Measurements from ENCODE around the gene SMIM31. TPM values are rescaled to one million over a fixed set of nuclear protein-coding genes. Genes with fewer than 3 reads are reported as not detected.

Gene SMIM31
- total RNA-seq, 4 donors from 2014 or later: not detected

GRCh38 chr4:164768516-164768915 is 14.6 kb downstream of the SMIM31 start:
- no peaks in the 10 kb centered on the region for H3K36me3 ChIP-seq
- no peak overlapping the region for H3K27ac ChIP-seq
- WGBS: 39% methylated on average over 5 of the region's 5 CpGs
- H3K9me3 ChIP-seq: no peaks in the 10 kb centered on the region
- TF ChIP-seq CTCF (IDR thresholded peaks at IDR 0.05) (peak in 1 of 2 donors; percentile 19), POLR2A (IDR thresholded peaks at IDR 0.05) (no peak), POLR2AphosphoS5 (IDR thresholded peaks at IDR 0.05) (no peak), EP300 (IDR thresholded peaks at IDR 0.05) (no peak)
- no peak for DNase-seq (ENCODE audit: low spot score in 2 of 2)
- no peak overlapping the region for H3K4me3 ChIP-seq
- no peaks in the 10 kb centered on the region for H3K4me1 ChIP-seq
- H3K27me3 ChIP-seq: no peaks in the 10 kb centered on the region

DNA sequence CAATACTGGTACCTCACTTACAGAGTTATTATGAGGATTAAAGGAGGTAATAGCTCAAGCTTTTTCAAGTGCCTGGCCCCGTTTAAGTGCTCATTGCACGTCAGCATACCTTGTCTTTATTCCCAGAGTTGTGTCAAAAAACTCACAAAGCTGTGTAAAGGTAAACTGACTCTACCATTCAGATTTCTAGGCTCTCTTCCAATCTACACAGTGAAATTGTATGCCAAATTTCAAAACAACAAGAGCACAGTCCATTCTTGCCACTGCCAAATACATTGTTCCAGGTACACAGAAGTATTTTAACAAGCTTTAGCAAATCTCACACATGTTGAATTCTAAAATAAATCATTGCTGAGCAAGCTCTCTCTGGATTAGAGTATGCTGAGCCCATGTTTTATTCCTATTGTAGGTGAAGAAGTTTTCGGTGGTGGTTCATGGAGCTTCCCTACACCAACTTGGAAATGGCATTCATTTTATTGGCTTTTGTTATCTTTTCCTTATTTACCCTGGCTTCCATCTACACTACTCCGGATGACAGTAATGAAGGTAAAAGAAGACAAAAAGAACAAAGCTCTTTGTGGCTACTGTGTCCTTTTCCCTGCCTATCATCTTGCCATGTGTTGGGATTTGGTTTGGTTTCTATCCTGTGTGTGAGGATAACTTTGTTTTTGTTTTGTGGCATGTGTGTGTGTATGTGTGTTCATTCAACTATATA is 16.2 kb downstream of the SMIM31 start:
- Histone ChIP-seq H3K36me3 (no peaks in the 10 kb centered on the region), H3K27me3 (no peaks in the 10 kb centered on the region), H3K4me1 (no peaks in the 10 kb centered on the region), H3K9me3 (no peaks in the 10 kb centered on the region), H3K4me3 (no peak overlapping the region), H3K27ac (no peak overlapping the region)
- no peak for DNase-seq (ENCODE audit: low spot score in 2 of 2)
- WGBS: 68% methylated on average over 4 of the region's 4 CpGs
- TF ChIP-seq EP300 (IDR thresholded peaks at IDR 0.05) (no peak), CTCF (IDR thresholded peaks at IDR 0.05) (no peak), POLR2AphosphoS5 (IDR thresholded peaks at IDR 0.05) (no peak), POLR2A (IDR thresholded peaks at IDR 0.05) (no peak)

- Histone ChIP-seq H3K9me3 (no peaks in the 10 kb centered on the region), H3K27ac (no peak overlapping the region), H3K27me3 (no peaks in the 10 kb centered on the region), H3K4me3 (no peak overlapping the region), H3K36me3 (no peaks in the 10 kb centered on the region), H3K4me1 (no peaks in the 10 kb centered on the region)
- TF ChIP-seq EP300 (IDR thresholded peaks at IDR 0.05) (no peak), POLR2A (IDR thresholded peaks at IDR 0.05) (no peak), POLR2AphosphoS5 (IDR thresholded peaks at IDR 0.05) (no peak), CTCF (IDR thresholded peaks at IDR 0.05) (no peak)
- 66% methylated on average over 5 of the region's 5 CpGs for WGBS
- DNase-seq (ENCODE audit: low spot score in 2 of 2): no peak
Observed at GRCh38 chr4:164771088-164771487, 17.2 kb downstream of the SMIM31 start.

DNA sequence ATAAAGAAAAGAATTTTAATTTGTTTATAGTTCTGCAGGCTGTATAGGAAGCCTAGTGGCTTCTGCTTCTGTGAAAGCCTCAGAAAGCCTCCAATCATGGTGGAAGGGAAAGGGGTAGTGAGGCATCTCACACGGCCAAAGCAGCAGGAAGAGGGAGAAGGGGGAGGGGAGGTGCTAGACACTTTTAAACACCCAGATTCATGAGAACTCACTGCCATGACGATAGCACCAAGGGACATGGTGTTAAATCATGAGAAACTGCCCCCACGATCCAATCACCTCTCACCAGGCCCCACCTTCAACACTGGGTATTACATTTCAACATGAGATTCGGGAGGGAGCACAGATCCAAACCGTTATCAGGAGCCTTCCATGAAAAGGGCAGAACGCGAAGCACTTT is 18.1 kb downstream of the SMIM31 start:
- 77% methylated on average over 7 of the region's 7 CpGs for WGBS
- no peak for DNase-seq (ENCODE audit: low spot score in 2 of 2)
- H3K4me1 ChIP-seq: no peaks in the 10 kb centered on the region
- no peaks in the 10 kb centered on the region for H3K27me3 ChIP-seq
- H3K27ac ChIP-seq: no peak overlapping the region
- TF ChIP-seq POLR2AphosphoS5 (IDR thresholded peaks at IDR 0.05): no peak
- TF ChIP-seq CTCF (IDR thresholded peaks at IDR 0.05): no peak
- no peak for TF ChIP-seq EP300 (IDR thresholded peaks at IDR 0.05)
- TF ChIP-seq POLR2A (IDR thresholded peaks at IDR 0.05): no peak
- H3K9me3 ChIP-seq: no peaks in the 10 kb centered on the region
- H3K4me3 ChIP-seq: no peak overlapping the region
- no peaks in the 10 kb centered on the region for H3K36me3 ChIP-seq

GRCh38 chr4:164779080-164779479 is 25.1 kb downstream of the SMIM31 start:
- no peaks in the 10 kb centered on the region for H3K27me3 ChIP-seq
- H3K4me3 ChIP-seq: no peak overlapping the region
- no peaks in the 10 kb centered on the region for H3K36me3 ChIP-seq
- 78% methylated on average over 7 of the region's 7 CpGs for WGBS
- TF ChIP-seq POLR2A (IDR thresholded peaks at IDR 0.05): no peak
- TF ChIP-seq EP300 (IDR thresholded peaks at IDR 0.05): no peak
- TF ChIP-seq POLR2AphosphoS5 (IDR thresholded peaks at IDR 0.05): no peak
- no peak for TF ChIP-seq CTCF (IDR thresholded peaks at IDR 0.05)
- DNase-seq (ENCODE audit: low spot score in 2 of 2): no peak
- no peaks in the 10 kb centered on the region for H3K9me3 ChIP-seq
- no peak overlapping the region for H3K27ac ChIP-seq
- H3K4me1 ChIP-seq: no peaks in the 10 kb centered on the region
